ENCODE results near the gene STK32C. TPM values are rescaled to one million over a fixed set of nuclear protein-coding genes. Genes with fewer than 3 reads are reported as not detected.

The STK32C gene
- total and polyA plus RNA-seq, 2 donors = 4.8 to 13.6 TPM

- 3% methylated on average over 99 of the region's 99 CpGs for WGBS
- DNase-seq (ENCODE audit: extremely low spot score) = no peak
- Histone ChIP-seq H3K4me3 (ENCODE audit: low read depth, low read length) (peak overlapping the region; percentile 45), H3K4me1 (ENCODE audit: insufficient read depth) (peaks cover 1% of the 10 kb centered on the region), H3K36me3 (ENCODE audit: insufficient read depth) (no peaks in the 10 kb centered on the region), H3K27ac (ENCODE audit: low read depth) (no peak overlapping the region)
These were observed 121.9 kb downstream of the STK32C start for GRCh38 chr10:132185601-132186487.

GRCh38 chr10:132184816-132185593 lies 122.7 kb downstream of the STK32C start:
- no peak overlapping the region for H3K4me3 ChIP-seq (ENCODE audit: low read depth, low read length)
- 44% methylated on average over 35 of the region's 35 CpGs for WGBS
- H3K36me3 ChIP-seq (ENCODE audit: insufficient read depth) = no peaks in the 10 kb centered on the region
- DNase-seq (ENCODE audit: extremely low spot score) = no peak
- H3K4me1 ChIP-seq (ENCODE audit: insufficient read depth) = peaks cover 1% of the 10 kb centered on the region
- no peak overlapping the region for H3K27ac ChIP-seq (ENCODE audit: low read depth)

DNA sequence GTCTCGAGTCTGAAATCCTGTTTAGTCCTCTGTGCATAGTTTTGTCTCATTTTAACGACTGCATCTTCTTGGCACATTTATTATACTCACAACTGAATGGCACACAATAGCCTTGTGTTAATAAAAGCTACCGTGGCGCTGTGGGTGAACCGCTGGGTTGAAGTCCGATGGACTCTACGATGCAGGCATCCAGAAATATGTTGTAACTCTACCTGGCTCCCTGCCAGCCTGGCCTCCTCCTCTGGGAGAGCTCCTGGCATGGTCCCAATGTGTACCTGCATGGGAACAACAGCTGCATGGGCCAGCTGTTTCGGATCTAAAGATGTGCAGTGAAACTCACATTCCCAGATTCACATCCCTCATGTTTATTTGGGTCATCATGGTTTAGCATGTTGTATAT lies 124.7 kb downstream of the STK32C start:
- Histone ChIP-seq H3K4me3 (ENCODE audit: low read depth, low read length) (no peak overlapping the region), H3K36me3 (ENCODE audit: insufficient read depth) (no peaks in the 10 kb centered on the region), H3K27ac (ENCODE audit: low read depth) (no peak overlapping the region), H3K4me1 (ENCODE audit: insufficient read depth) (peaks cover 1% of the 10 kb centered on the region)
- 40% methylated on average over 8 of the region's 8 CpGs for WGBS
- DNase-seq (ENCODE audit: extremely low spot score) = no peak

DNA sequence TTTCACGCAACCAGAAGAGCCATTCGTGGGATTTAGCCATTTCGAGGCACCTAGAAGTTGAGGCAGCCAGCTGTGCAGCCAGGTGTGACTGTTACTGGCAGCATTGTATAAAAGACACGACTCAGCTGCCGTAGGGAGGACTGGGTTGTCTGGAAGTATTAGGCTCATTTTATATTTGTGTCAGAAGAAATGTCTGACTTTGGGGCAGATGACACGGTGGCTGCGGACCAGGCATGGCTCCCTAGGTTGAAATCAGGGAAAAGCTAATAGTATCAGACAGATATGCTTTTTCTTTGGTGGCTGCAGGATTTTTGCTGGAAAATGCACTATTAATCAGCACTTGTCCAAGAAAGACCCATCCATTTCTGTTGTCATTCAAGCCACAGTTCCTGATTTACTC lies 125.2 kb downstream of the STK32C start:
- no peak for DNase-seq (ENCODE audit: extremely low spot score)

DNA sequence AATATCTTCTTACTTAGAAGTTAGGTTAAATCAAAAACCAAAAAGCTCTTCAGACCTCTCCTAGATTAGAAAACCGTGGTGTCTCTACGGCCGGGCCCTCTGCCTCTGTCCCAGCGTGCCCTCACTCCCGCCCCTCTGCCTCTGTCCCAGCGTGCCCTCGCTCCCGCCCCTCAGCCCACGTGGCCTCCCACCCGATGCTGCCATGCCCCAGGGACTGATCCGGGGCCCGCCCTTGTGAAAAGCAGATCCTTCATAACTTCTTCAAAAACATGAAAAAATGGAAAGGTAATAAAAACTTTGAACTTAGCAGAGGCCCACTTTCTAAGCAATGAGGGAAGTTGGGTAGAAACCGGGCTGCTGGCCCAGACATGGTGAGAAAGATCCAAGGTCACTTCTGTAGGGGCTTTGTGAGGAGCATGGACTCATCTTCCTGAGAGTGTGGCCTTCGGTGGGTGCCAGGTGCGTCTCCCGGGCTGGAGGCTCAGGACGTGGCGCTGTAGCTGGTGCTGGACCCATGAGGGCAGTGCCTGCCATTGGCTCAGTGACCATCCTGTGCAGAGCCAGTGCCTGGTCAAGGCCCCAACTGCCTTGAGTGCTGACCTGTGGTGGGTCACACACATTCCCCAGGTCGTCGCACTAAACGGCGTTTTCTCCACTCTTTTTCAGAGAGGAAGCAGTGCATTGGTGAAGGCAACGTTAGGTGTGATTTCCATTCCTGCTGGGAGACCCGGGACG lies 125.9 kb downstream of the STK32C start:
- Histone ChIP-seq H3K27ac (ENCODE audit: low read depth) (no peak overlapping the region), H3K4me3 (ENCODE audit: low read depth, low read length) (no peak overlapping the region), H3K36me3 (ENCODE audit: insufficient read depth) (no peaks in the 10 kb centered on the region), H3K4me1 (ENCODE audit: insufficient read depth) (peaks cover 1% of the 10 kb centered on the region)
- DNase-seq (ENCODE audit: extremely low spot score) = no peak
- WGBS = 64% methylated on average over 25 of the region's 25 CpGs

More for the DNA sequence above, 125.2 kb downstream of the STK32C start:
- Histone ChIP-seq H3K36me3 (ENCODE audit: insufficient read depth) (no peaks in the 10 kb centered on the region), H3K4me3 (ENCODE audit: low read depth, low read length) (no peak overlapping the region), H3K4me1 (ENCODE audit: insufficient read depth) (peaks cover 1% of the 10 kb centered on the region), H3K27ac (ENCODE audit: low read depth) (no peak overlapping the region)
- WGBS = 82% methylated on average over 7 of the region's 7 CpGs

- H3K4me3 ChIP-seq (ENCODE audit: low read depth, low read length) = no peak overlapping the region
- DNase-seq (ENCODE audit: extremely low spot score) = no peak
- H3K27ac ChIP-seq (ENCODE audit: low read depth) = no peak overlapping the region
- 56% methylated on average over 14 of the region's 14 CpGs for WGBS
- H3K36me3 ChIP-seq (ENCODE audit: insufficient read depth) = no peaks in the 10 kb centered on the region
- no peaks in the 10 kb centered on the region for H3K4me1 ChIP-seq (ENCODE audit: insufficient read depth)
These were observed 127.0 kb downstream of the STK32C start for GRCh38 chr10:132180736-132181135.

GRCh38 chr10:132179551-132180392 lies 128.0 kb downstream of the STK32C start:
- WGBS = 74% methylated on average over 16 of the region's 16 CpGs
- H3K27ac ChIP-seq (ENCODE audit: low read depth) = no peak overlapping the region
- H3K36me3 ChIP-seq (ENCODE audit: insufficient read depth) = no peaks in the 10 kb centered on the region
- no peak overlapping the region for H3K4me3 ChIP-seq (ENCODE audit: low read depth, low read length)
- DNase-seq (ENCODE audit: extremely low spot score) = no peak
- H3K4me1 ChIP-seq (ENCODE audit: insufficient read depth) = no peaks in the 10 kb centered on the region

DNA sequence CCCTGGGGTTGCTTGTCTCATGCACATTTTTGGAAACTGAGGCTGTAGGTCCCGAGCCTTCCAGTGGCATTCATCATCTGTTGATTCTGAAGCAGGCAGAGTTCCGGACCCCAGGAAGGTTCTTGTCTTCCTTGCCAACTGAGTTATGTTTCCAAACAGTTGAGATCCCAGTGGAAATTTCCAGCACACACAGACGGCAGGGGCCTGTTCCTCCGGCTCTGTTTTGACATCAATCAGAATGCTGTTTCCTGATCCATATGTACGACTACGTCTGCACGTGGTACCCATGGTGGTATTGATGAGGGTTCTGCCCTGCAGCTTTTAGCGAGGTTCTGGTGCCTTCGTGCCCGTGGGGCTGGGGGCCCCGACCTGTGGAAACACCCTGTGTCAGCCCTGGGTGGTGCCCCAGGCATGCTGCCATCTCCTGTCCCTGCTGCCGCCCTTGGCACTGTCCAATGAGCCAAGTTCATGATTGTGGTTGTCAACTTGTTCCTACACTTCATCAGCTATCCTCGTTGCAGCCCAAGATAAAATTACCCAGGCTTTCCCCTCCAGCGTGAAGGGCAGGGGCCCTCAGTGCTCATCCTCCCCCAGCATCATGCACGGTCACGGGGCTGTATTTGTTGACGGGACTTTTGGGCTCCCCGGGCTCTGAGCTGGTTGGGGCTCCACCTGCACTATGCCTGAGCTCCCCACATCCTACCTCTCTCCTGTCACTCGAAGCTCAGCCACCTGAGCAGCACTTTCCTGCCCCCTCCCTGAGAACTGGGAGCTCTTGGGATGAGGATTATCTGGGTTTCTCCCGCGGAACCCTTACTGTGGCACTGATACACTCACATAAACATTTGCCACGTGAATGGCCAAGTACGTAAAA lies 128.8 kb downstream of the STK32C start:
- Histone ChIP-seq H3K4me1 (ENCODE audit: insufficient read depth) (no peaks in the 10 kb centered on the region), H3K27ac (ENCODE audit: low read depth) (no peak overlapping the region), H3K4me3 (ENCODE audit: low read depth, low read length) (no peak overlapping the region), H3K36me3 (ENCODE audit: insufficient read depth) (no peaks in the 10 kb centered on the region)
- 74% methylated on average over 23 of the region's 23 CpGs for WGBS
- no peak for DNase-seq (ENCODE audit: extremely low spot score)

DNA sequence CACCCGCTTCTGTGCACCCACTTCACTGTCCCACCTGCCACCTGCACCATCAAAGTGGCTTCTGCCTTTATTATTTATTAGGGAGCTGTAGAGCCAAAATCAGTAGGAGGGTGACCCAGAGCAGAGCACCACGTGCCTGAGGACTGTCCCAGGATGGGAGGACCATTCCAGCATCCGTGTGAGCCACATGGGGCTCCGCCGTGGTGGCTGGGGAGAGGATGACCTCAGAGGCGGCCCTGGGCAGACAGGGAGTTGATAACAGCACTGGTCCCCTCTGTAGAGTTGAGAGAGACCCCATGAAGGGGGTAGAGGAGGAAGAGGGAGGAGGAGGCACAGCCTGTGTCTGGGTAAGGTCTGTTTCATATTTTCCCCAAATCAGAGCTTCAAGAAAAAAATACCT lies 129.7 kb downstream of the STK32C start:
- WGBS = 70% methylated on average over 6 of the region's 6 CpGs
- no peak overlapping the region for H3K4me3 ChIP-seq (ENCODE audit: low read depth, low read length)
- H3K4me1 ChIP-seq (ENCODE audit: insufficient read depth) = no peaks in the 10 kb centered on the region
- no peaks in the 10 kb centered on the region for H3K36me3 ChIP-seq (ENCODE audit: insufficient read depth)
- no peak overlapping the region for H3K27ac ChIP-seq (ENCODE audit: low read depth)
- DNase-seq (ENCODE audit: extremely low spot score) = no peak

- H3K27ac ChIP-seq (ENCODE audit: low read depth) = no peak overlapping the region
- WGBS = 56% methylated on average over 19 of the region's 19 CpGs
- DNase-seq (ENCODE audit: extremely low spot score) = no peak
- H3K4me3 ChIP-seq (ENCODE audit: low read depth, low read length) = no peak overlapping the region
- H3K36me3 ChIP-seq (ENCODE audit: insufficient read depth) = no peaks in the 10 kb centered on the region
- no peaks in the 10 kb centered on the region for H3K4me1 ChIP-seq (ENCODE audit: insufficient read depth)
These were observed 130.9 kb downstream of the STK32C start for GRCh38 chr10:132176623-132177500.

DNA sequence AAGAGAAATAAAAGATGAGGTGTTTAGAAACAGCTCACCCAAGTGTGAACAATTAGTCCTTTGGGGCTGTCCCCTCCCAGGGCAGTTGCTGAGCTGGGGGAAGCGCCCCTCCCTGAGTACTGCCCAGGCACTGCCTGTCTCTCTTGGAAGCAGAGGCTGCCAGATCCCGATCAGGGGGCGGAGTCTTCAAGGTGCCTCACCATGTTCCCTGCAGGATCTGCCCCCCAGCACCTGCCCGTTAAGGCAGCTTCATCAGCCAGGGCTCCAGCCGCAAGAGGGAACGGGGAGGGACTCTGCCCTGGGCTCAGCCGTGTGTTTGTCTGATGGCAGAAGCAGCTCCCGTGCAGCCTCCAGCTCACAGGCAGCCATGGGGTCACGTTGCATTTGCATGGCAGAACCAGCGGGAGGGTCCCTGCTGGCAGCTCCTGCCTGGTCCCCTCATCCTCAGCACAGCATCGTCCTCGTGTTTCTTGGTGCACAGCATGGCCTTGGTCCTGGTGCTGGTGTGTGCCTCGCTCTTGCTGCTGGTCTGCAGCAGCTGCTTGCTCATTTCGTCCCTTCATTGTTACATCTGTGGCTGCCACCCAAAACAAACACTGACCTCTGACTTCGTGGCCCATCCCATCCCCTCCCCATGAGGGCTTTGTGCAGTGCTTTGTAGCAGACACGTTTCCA lies 131.7 kb downstream of the STK32C start:
- H3K4me3 ChIP-seq (ENCODE audit: low read depth, low read length) = no peak overlapping the region
- no peaks in the 10 kb centered on the region for H3K36me3 ChIP-seq (ENCODE audit: insufficient read depth)
- WGBS = 9% methylated on average over 16 of the region's 16 CpGs
- DNase-seq (ENCODE audit: extremely low spot score) = no peak
- H3K27ac ChIP-seq (ENCODE audit: low read depth) = no peak overlapping the region
- no peaks in the 10 kb centered on the region for H3K4me1 ChIP-seq (ENCODE audit: insufficient read depth)

Measured in urinary bladder (tissue), 4 donors.